Measurements from ENCODE around the gene MYO3B.

DNA sequence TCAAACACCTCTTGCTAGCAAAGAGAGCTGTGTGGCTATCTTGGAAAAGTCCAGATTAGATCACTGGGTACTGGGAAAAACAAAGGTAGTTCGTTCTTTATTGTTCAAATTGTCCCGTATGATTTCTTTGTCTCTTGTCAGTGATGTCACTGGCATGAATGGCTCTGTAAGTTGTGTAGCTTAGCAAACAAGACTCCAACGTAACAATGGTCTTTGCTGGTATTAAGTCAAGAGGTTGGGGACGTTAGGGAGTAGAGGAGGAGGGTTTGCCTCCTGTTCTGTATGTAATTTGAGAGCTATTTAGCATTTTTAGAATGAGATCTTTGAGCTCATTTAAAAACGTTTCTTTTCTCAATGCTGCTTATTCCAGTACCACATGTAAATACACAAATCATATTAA lies 320.7 kb downstream of the MYO3B start:
- TF ChIP-seq, protein P1, sequence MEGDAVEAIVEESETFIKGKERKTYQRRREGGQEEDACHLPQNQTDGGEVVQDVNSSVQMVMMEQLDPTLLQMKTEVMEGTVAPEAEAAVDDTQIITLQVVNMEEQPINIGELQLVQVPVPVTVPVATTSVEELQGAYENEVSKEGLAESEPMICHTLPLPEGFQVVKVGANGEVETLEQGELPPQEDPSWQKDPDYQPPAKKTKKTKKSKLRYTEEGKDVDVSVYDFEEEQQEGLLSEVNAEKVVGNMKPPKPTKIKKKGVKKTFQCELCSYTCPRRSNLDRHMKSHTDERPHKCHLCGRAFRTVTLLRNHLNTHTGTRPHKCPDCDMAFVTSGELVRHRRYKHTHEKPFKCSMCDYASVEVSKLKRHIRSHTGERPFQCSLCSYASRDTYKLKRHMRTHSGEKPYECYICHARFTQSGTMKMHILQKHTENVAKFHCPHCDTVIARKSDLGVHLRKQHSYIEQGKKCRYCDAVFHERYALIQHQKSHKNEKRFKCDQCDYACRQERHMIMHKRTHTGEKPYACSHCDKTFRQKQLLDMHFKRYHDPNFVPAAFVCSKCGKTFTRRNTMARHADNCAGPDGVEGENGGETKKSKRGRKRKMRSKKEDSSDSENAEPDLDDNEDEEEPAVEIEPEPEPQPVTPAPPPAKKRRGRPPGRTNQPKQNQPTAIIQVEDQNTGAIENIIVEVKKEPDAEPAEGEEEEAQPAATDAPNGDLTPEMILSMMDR (IDR thresholded peaks at IDR 0.05): no peak
- no peak for TF ChIP-seq ZFX (IDR thresholded peaks at IDR 0.05; ENCODE audit: borderline replicate concordance)
